ENCODE measurements around the gene RHBDF1. TPM values are rescaled to one million over a fixed set of nuclear protein-coding genes. Genes with fewer than 3 reads are reported as not detected.

RHBDF1 gene
- total and polyA plus RNA-seq, 4 donors, result 26.6 to 51.2 (median 29.9) TPM

- H3K4me3 ChIP-seq, result no peak overlapping the region
- H3K27me3 ChIP-seq (ENCODE audit: control insufficient read depth in 3 of 3, insufficient read depth in 3 of 3, low read length in 2 of 3), result no peaks in the 10 kb centered on the region
- 96% methylated on average over 5 of the region's 5 CpGs for WGBS, 2 donors
- ATAC-seq (ENCODE audit: insufficient read depth, low FRiP score) (no peak), DNase-seq (no peak)
- H3K9ac ChIP-seq (ENCODE audit: insufficient read depth in 1 of 2, low read length in 2 of 2), result no peak overlapping the region
- H3K27ac ChIP-seq (ENCODE audit: low read depth in 1 of 2, low read length in 1 of 2), result no peak overlapping the region
- H3K36me3 ChIP-seq (ENCODE audit: control insufficient read depth in 4 of 4, insufficient read depth in 4 of 4, low read length in 4 of 4), result peaks cover 0 to 10% (median 8%) of the 10 kb centered on the region in 4 donors
- peaks cover 0 to 3% (median 0%) of the 10 kb centered on the region in 5 donors for H3K4me1 ChIP-seq (ENCODE audit: control insufficient read depth in 5 of 5, insufficient read depth in 5 of 5, low read length in 5 of 5)
- no peaks in the 10 kb centered on the region for H3K9me3 ChIP-seq (ENCODE audit: control insufficient read depth in 4 of 4, insufficient read depth in 3 of 4, low read length in 3 of 4)
- TF ChIP-seq CTCF (IDR thresholded peaks at IDR 0.05; ENCODE audit: control extremely low read depth, extremely low read depth), result no peak
Observed at GRCh38 chr16:119295-119694, 46.9 kb upstream of the RHBDF1 start.

GRCh38 chr16:118857-119256, 46.4 kb upstream of the RHBDF1 start:
- Histone ChIP-seq H3K27ac (ENCODE audit: low read depth in 1 of 2, low read length in 1 of 2) (no peak overlapping the region), H3K9ac (ENCODE audit: insufficient read depth in 1 of 2, low read length in 2 of 2) (no peak overlapping the region), H3K27me3 (ENCODE audit: control insufficient read depth in 3 of 3, insufficient read depth in 3 of 3, low read length in 2 of 3) (no peaks in the 10 kb centered on the region), H3K9me3 (ENCODE audit: control insufficient read depth in 4 of 4, insufficient read depth in 3 of 4, low read length in 3 of 4) (no peaks in the 10 kb centered on the region), H3K4me3 (no peak overlapping the region), H3K36me3 (ENCODE audit: control insufficient read depth in 4 of 4, insufficient read depth in 4 of 4, low read length in 4 of 4) (peaks cover 0 to 13% (median 11%) of the 10 kb centered on the region in 4 donors), H3K4me1 (ENCODE audit: control insufficient read depth in 5 of 5, insufficient read depth in 5 of 5, low read length in 5 of 5) (peaks cover 0 to 3% (median 0%) of the 10 kb centered on the region in 5 donors)
- no peak for DNase-seq
- 89 to 96% methylated on average over 2 of the region's 2 CpGs for WGBS, 2 donors
- no peak for TF ChIP-seq CTCF (IDR thresholded peaks at IDR 0.05; ENCODE audit: control extremely low read depth, extremely low read depth)
- no peak for ATAC-seq (ENCODE audit: insufficient read depth, low FRiP score)

GRCh38 chr16:117379-118365, 45.2 kb upstream of the RHBDF1 start:
- no peak overlapping the region for H3K4me3 ChIP-seq
- H3K27me3 ChIP-seq (ENCODE audit: control insufficient read depth in 3 of 3, insufficient read depth in 3 of 3, low read length in 2 of 3), result no peaks in the 10 kb centered on the region
- peak; percentile 22 for TF ChIP-seq CTCF (IDR thresholded peaks at IDR 0.05; ENCODE audit: control extremely low read depth, extremely low read depth)
- DNase-seq, result peak; percentile 71 to 83 (median 78)
- no peaks in the 10 kb centered on the region for H3K9me3 ChIP-seq (ENCODE audit: control insufficient read depth in 4 of 4, insufficient read depth in 3 of 4, low read length in 3 of 4)
- H3K9ac ChIP-seq (ENCODE audit: insufficient read depth in 1 of 2, low read length in 2 of 2), result no peak overlapping the region
- peak; percentile 67 for ATAC-seq (ENCODE audit: insufficient read depth, low FRiP score)
- peaks cover 0 to 3% (median 0%) of the 10 kb centered on the region in 5 donors for H3K4me1 ChIP-seq (ENCODE audit: control insufficient read depth in 5 of 5, insufficient read depth in 5 of 5, low read length in 5 of 5)
- no peak overlapping the region for H3K27ac ChIP-seq (ENCODE audit: low read depth in 1 of 2, low read length in 1 of 2)
- peaks cover 0 to 18% (median 11%) of the 10 kb centered on the region in 4 donors for H3K36me3 ChIP-seq (ENCODE audit: control insufficient read depth in 4 of 4, insufficient read depth in 4 of 4, low read length in 4 of 4)
- WGBS, 2 donors, result 63 to 67% methylated on average over 19 of the region's 19 CpGs

Data from lung (tissue), 12 donors.